NCI-H226 (cell line): Measurements from ENCODE around the gene CSDE1.

Experiments used
- DNase-seq: peaks from one replicate; pipeline ENCODE4 v3.0.0-alpha.2; 2015

The CSDE1 gene

DNA sequence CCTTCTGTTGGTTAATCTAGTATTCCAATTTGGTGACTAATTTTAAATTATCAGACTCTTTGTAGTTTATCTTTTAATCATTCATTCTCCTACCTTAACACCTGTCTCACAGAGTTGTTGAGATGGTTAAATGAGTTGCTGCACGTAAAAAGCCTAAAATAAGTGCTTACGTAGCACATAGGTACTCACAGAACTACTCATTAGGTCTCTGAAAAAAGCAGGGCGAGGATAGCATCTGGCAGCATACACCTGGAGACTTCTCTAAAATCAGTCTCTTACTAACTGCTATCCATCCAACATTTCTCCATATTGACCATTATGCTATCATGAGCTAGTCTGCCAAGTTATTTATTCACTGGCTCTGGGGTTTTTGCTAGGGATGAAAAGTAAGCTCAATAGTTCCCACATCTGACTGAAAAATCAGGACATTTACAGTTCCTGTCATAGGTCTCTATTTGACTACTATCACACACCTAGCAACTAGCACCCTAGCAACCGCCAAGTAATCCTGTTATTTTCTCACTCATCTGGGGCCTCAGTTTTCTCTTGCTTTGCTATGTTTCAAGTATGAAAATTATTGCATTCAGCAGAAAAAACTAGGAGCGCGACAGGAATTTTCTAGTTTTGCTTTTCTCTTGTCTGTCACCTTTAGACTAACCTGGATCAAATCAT, 11.2 kb downstream of the CSDE1 start:
- no peak for DNase-seq

DNA sequence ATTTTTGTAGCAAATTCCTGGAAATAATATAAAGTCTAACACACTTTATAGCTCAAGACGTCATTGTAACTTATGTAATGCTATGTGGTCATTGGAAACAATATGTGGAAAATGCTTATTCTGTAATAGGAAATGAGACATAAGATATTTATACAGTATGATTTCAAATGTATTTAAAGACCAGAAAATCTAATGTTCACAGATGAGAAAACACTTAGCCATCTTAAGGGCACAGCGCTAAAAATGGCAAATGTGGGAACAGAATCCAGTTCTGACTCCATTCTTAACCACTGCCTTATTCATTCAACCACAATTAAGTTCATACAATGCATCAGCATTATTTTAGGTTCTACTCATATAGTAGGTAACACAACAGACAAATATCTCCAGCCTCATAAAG, 12.5 kb downstream of the CSDE1 start:
- no peak for DNase-seq

DNA sequence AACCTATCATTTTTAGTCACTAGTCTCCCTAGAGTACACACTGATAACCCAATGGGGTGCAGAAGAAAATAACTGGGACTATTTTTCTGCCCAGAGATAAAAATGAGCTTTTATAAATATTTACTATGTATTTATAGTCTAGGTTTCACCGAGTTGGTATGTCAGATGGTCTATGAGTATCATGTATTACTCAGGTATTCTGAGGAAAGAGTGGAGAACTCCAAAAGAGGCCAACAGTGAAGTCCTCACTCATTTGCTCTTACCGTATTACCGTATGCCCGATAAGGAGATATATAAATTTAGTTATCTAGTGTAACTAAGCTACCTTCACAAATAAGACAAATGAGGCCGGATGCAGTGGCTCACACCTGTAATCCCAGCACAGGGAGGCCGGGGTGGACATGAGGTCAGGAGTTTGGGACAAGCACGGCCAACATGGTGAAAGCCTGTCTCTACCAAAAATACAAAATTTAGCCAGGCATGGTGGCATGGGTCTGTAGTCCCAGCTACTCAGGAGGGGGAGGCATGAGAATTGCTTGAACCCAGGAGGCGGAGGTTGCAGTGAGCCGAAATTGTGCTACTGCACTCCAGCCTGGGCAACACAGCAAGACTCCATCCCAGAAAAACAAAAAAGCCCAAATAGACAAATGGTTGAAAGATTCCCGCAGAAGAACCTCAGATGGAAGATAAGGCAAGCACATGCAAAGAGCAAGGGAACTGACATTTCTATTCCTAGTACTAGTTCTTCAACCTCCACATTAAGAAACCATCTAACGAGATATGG, 15.6 kb downstream of the CSDE1 start:
- no peak for DNase-seq

DNA sequence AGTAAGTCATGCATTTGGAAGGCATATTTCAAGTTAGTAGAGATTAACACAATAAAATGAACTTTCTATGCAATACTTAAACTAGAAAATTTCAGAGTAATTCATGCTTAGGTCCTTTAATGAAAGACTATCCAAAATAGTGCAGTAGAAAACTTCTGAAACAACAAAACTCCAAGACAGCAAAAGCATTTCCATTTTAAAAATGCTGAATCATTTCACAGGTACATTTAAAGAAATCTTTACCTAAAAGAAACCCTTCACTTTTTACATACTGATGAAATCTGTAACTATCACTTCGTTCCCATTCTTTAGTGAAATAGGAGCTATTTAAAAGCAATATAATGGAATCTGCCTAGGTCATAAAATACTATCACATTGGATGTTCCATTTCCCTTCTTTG, 17.5 kb downstream of the CSDE1 start:
- no peak for DNase-seq

DNA sequence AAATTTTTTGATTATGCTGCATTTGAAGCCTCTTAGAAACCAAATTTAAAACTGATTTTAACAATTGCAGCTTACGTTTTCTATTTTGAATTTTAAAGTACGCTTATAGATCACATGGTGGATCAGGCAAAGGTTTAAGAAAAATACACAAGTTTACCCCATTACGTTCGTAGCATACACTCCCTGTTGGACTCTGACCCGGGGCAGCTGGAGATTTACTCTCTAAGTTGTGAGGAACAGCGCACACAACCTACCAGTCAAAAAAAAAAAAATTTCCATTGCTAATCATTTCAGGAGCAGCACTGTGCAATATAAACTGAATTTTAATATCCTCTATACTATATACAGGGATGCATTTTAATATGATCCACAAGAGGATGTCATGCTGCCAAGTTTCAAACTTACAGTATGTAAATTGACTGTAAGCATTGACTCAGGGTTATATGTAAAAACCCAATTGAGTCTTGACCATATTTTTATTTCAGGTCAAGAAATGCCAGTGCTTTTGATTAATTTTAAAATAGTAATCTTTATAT, 20.4 kb downstream of the CSDE1 start:
- DNase-seq, result no peak

DNA sequence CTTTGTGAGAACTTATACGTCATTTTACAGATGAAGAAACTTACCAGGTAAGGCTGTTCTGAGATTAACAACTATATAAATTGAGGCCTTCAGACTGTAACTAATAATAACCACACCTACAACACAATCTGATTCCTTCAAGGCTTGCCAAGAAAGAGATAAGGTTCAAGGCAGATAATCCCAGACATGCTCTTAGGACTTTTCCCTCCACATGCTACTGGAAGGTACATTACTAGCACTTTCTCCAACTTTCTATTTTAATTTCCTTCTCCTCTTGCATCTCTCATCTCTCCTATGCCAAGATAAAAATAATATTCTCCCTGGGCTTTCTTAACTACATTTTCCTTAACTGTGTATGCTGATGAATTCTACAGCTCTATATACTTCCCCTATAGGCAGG, 22.3 kb downstream of the CSDE1 start:
- DNase-seq, result no peak

DNA sequence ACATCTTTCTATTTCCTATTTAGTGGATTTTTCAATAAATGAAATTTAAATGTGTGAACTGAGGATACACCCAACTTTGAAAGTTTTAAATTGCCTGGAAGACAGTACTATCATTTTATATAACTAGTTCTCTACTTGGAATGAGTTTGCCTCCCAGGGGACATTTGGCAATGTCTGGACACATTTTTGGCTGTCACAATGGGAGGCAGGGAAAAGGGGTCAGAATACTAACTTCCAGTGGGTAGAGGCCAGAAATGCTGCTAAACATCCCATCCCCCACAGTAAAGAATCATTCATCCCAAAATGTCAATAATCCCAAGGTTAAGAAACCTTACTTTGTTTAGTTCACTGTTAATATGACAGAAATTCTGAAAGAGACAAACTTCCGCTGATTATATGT, 28.0 kb downstream of the CSDE1 start:
- DNase-seq, result no peak

DNA sequence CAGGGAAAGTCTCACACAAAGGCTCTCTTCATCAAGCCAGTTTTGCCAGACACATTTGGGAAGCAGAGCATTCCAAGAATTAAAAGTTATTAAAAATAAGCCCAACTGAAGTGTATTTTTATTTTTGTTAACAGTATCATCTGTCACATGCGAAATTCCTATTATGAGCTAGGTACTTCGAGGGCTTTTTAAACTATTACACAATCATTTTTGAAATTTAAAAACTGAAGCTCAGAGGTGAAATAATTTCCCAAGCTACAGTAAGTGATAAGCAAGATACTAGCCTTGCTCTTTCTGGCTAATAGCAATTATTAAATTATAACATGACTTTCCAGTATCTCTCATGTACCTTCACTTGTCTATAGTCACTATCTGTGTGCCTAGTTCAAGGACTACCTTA, 29.2 kb downstream of the CSDE1 start:
- no peak for DNase-seq

DNA sequence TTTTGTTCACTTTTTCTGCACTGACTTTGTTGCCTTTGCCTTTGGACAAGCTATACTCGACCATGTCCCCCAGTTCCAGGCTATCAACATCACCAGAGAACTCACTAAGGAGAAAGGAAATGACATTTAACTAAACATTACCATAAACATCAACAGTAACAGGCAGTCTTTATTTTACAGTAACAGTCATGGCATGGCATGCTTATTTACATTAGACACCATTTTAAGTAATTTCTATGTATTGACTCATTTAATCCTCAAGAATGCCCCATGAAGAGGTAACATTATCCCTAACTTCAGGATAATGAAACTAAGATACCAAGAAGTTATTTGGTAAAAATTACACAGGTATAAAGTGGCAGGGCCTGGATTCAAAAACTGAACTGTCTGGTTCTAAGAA, 32.6 kb downstream of the CSDE1 start:
- no peak for DNase-seq

DNA sequence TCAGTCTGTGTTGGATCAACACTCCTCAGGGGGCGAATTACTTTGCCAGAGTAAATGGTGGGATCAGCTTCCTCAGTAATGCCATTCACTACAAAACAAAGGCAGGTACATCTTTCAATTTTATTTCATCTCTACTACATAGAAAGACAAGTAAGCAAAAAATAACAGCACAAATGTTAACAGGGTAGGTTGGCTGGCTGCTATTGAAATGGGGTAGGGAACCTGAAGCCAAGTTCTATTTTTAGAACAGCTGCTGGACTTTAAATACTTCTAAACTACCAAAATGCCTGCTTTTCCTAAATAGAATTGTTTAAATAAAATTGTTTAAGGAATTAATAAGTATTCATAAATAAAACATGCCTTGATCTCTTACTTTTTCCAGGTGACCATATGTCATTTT, 33.9 kb downstream of the CSDE1 start:
- DNase-seq, result no peak

DNA sequence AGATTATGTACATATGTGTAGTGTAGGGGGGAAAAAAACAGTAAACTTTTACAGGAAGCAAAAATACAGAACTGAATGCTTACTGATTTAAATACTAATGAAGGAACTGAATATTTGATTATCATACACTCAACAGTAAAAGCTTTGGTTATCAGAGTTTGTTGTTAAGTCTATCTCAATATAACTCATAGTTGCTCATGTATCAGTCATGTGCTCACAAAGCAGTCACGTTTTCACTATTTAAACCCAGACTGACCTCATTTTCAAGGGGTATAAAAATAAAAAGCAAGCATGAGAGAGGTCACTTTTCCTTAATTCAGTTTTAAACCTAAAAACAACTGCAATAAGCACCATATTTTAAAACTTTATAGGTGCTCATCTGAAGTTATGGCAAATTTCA, 34.3 kb downstream of the CSDE1 start:
- DNase-seq, result no peak

DNA sequence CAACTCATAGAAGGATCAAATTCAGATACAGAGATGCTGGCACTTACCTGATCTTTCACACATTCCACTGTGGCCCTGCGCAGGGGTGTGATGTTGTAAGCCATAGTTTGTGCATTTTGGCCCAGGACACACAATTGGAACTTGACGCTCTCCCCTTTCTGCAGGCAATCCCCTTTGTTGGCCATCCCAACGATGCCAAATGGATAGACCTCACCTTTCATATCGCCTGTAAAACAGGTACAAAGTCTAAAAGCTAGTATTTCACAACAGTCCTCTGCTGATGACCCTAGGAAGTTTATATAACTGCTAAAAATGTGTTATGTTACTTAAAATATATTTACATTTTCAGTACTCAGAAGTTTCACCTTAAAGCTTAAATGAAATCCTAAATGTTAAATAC, 37.3 kb downstream of the CSDE1 start:
- no peak for DNase-seq

DNA sequence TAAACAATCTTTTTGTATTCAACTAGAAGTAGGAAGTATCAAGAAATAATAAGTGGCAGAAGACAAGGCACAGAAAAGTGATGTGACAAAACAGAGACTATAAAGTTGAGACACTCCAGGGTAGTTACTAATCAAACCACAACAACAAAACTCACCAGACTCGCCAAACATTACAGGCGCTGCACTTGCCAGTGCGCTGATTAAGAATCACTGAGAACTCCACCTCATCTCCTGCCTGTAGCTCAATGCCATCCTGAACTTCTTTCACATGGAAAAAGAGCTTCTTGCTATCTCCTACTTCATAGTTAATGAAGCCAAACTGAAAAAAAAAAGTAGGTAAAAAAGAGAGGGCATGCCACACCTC, 38.4 kb downstream of the CSDE1 start:
- no peak for DNase-seq

DNA sequence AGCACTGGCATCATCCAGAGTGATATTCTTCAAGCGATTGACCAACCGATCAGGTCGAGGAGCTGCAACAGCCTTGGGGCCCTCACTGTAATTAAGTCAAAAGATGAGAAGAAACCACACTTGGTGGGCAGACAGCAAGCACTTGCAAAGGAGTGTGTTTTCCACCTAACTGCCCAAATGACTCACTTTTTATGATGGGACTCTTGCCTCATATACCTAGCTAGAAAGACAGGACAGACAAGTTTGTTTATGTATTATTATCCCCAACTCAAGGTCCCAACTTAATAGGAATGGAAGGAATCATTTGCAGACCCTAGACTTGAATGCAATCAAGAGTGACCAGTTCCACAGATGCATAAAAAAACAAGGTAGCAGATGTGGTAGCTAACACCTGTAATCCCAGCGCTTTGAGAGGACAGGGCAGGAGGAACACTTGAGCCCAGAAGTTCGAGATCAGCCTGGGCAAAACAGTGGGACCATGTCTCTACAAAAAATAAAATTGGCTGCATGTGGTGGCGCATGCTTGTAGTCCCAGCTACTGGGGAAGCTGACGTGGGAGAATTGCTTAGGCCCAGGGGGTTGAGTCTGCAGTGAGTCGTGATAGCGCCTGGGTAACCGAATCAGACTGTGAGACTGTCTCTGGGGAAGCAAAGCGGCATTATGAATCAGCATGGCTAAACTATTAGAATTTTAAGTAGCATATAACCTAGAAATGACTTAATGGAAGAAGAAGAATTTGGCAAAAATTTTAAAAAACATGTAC, 38.9 kb downstream of the CSDE1 start:
- DNase-seq, result no peak

DNA sequence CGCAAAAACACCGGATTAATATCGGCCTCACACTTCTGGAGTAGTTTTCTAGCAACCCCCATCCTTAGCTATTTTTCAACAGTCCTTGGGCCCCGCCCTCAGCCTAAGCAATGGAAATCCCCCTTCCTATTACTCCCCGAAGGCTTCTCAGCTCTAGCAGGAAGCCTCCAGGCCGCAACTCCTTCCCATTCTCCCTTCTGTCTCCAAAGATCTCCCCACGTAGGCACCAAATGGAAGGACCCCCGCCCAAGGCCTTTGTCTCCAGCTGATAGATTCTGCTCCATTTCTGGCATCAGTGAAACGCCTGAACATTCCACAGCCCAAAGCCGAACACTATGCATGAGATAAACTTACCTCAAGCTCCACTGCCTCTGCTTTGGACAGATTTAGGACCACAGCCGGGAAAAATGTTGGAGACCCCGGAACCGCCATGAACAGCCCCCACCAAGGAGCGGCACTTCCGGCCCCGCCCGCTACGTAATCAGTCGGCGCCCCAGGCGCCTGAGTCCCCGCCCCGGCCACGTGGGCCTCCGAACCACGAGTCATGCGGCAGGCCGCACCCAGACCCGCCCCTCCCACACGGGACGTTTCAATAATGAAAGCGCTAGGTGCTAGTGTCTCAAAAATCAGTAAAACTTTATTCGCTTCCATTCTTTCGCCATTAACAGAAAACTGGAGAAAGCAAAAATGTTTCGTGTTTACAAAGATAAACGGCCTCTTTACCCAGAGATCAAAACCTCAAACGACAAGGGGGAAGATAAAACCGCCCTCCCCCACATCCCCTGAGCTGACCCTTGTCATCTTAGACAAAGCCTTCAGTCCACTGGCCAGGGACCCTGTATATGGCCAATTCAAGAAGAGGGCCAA, 41.2 kb downstream of the CSDE1 start, which contains the start of gene NRAS:
TSS of gene NRAS (minus strand) at position 468 of the 867 bp plus-strand sequence. CDS start 611 bp downstream, outside the sequence.
- peak; percentile 85 for DNase-seq

DNA sequence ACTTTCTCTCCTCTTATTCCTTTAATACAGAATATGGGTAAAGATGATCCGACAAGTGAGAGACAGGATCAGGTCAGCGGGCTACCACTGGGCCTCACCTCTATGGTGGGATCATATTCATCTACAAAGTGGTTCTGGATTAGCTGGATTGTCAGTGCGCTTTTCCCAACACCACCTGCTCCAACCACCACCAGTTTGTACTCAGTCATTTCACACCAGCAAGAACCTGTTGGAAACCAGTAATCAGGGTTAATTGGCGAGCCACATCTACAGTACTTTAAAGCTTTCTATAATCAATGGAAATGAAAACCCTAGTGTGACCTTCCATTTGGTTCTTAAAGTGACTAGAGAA, 41.9 kb downstream of the CSDE1 start:
- no peak for DNase-seq

DNA sequence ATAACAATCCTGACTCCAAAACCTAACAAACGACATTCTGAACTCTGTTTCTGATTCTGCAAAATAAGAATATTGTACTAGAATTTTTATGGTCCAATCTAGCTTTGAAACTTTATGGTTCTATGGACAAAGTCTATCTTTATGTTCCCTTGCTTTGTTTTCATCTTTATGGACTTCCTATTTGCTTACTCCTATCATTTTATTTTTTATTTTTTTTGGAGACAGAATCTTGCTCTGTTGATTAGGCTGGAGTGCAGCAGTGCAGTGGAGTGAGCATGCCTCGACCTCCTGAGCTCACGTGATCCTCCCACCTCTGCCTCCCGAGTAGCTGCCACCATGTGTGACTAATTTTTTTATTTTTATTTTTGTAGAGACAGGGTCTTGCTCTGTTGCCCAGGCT, 44.8 kb downstream of the CSDE1 start:
- DNase-seq, result no peak

DNA sequence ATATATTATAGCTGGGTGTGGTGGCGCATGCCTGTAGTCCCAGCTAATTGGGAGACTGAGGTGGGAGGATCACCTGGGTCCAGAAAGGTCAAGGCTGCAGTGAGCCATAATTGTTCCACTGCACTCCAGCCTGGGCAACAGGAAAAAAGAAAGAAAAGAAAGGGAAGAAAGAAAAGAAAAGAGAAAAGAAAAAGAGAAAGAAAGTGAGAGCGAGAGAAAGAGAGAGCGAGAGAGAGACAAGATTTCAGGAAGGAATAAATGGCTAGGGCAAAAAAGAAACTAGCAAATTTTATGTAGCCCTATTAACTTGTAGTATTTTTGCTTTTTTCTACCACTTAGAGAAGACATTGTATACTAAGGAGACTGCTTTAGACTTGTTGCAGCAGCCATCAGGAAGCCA, 47.4 kb downstream of the CSDE1 start:
- no peak for DNase-seq

DNA sequence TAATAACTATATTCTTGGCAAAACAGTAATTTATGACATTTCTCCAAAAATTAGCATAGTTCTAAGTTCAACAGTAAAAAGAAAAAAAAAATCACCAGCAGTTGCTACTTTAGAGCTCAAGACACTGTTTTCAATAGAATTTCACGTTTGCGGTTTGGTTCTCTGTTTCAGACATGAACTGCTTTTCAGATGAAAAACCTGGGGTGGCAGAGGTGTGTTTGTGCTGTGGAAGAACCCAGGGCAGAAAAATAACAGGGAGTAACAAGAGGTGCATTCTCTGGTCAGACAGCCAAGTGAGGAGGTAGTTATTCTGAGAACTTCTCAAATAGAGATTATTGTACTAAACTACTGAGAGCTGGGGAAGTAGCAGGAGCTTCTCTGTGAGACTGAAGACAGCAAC, 50.2 kb downstream of the CSDE1 start:
- no peak for DNase-seq

DNA sequence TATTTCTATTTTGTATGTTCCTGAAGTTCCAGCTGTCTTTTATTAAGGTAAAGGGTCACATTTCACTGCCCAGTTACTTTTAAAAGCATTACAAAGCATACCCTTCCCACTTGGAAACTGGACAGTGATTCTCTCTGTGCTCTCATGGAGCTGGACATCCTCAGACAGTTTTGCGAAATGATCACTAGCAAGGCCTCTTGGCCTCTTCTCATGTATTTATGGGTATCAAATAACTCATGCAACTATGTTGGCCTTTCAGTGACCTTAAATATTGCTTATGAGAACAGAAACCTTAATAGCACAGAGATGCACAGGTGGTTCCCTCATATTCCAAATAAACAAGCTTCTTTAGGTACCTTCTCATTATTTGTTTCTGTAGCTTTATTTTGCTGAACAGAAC, 54.5 kb downstream of the CSDE1 start:
- no peak for DNase-seq

DNA sequence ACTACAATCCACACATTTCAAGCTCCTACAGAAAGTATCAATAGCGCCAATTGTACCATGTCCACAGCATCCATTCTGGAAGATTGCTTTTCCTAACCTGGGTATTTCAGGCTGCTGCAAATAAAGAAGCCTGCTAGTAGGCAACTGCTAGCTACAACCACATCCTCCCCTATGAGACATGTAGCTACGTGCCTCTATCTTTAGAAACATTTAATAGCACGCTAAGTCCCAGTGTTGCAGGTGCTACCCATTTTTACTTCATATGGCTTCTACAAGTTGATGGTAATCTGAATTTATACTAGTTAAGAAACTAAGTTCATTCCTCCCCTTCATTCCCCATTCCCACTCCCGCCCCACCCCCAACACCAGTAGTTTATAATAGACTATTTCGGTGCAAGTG, 55.0 kb downstream of the CSDE1 start:
- DNase-seq, result no peak

DNA sequence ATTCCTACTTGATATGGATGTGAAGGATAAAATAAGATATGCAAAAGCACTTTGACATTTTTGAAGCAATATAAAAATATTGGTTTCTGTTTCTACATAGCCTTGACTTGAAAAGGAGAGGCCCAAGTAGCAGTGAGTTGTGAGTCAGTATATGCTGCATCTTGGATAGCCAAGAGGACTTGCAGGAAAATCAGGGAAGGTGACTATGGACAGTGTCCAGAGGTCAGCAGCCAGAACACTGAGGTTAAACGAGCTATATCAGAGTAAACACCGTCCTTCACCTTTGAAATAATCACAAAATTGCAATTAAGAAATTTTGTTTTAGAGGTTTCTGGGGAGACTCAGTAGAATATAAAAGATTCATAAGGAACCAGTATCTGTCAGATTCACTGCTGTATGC, 55.9 kb downstream of the CSDE1 start:
- DNase-seq, result no peak
